K562 (cell line): ENCODE results near the gene GRAMD2A. TPM values are rescaled to one million over a fixed set of nuclear protein-coding genes. Genes with fewer than 3 reads are reported as not detected.

ENCODE experiments used
- CC2D1A ChIP-seq: fragments of 450-650 bp; IDR thresholded peaks from 2 replicates; pipeline ENCODE4 v1.6.1; 2017; ENCODE audit warnings: mild to moderate bottlenecking
- KDM1A ChIP-seq, 2 experiments: fragments of 450-650 bp; IDR thresholded peaks; 2 replicates each; pipeline ENCODE4 v1.6.1; 2016; ENCODE audit warnings: mild to moderate bottlenecking in 2 of 2
- KLF16 ChIP-seq: IDR thresholded peaks from 2 replicates; pipeline ENCODE4 v1.6.1; 2016; ENCODE audit warnings: antibody characterized with exemption
- RBM34 ChIP-seq: fragments of 200-400 bp; formaldehyde crosslinking; IDR thresholded peaks from 2 replicates; pipeline ENCODE4 v1.6.1; 2018; ENCODE audit warnings: low read length, borderline replicate concordance; ENCODE audit not compliant: insufficient read depth
- REST ChIP-seq, 2 experiments: fragments of 450-650 bp; formaldehyde crosslinking in 1 of 2; IDR thresholded peaks; 2 replicates each; pipeline versions ENCODE4 v1.4.0 to v1.6.1; 2014 to 2020; ENCODE audit warnings: mild to moderate bottlenecking in 2 of 2, borderline replicate concordance in 1 of 2, low read depth in 1 of 2
- SMC3 ChIP-seq: conservative IDR thresholded peaks from 2 replicates; pipeline ENCODE4 v1.6.1; 2011; ENCODE audit warnings: low read depth, low read length, improper control_type of control experiment; ENCODE audit not compliant: insufficient read depth
- SNRNP70 ChIP-seq: fragments of 200-400 bp; formaldehyde crosslinking; optimal IDR thresholded peaks from 2 replicates; pipeline ENCODE3; 2017; ENCODE audit warnings: low read depth, low read length
- TFAP4 ChIP-seq: sonication (generic); formaldehyde crosslinking; IDR thresholded peaks from 2 replicates; pipeline ENCODE4 v1.8.0; 2022; ENCODE audit warnings: missing genetic modification reagents, mild to moderate bottlenecking, moderate library complexity, borderline replicate concordance
- ZNF140 ChIP-seq: fragments of 250-450 bp; sonication (Bioruptor Pico); IDR thresholded peaks from 2 replicates; pipeline ENCODE4 v1.8.0; 2021; ENCODE audit warnings: moderate library complexity, mild to moderate bottlenecking, inconsistent platforms
- ZNF174 ChIP-seq: fragments of 250-450 bp; sonication (Bioruptor Pico); IDR thresholded peaks from 2 replicates; pipeline ENCODE4 v1.4.0; 2020; ENCODE audit warnings: mild to moderate bottlenecking
- ZNF511 ChIP-seq: sonication (generic); formaldehyde crosslinking; IDR thresholded peaks from 2 replicates; pipeline ENCODE4 v1.8.0; 2022; ENCODE audit warnings: mild to moderate bottlenecking, missing genetic modification reagents
- ZNF584 ChIP-seq: fragments of 200-800 bp; sonication (Bioruptor generic); IDR thresholded peaks from 2 replicates; pipeline ENCODE4 v1.6.1; 2016; ENCODE audit warnings: low read depth, mild to moderate bottlenecking, missing genetic modification characterization, missing compliant biosample characterization
- ZNF586 ChIP-seq: fragments of 450-650 bp; formaldehyde crosslinking; conservative IDR thresholded peaks from 2 replicates; pipeline ENCODE4 v1.4.0; 2020; ENCODE audit warnings: mild to moderate bottlenecking, moderate library complexity
- polyA plus RNA-seq, 8 experiments: library from polyadenylated mRNA; depleted of rRNA in 4 of 8; stranded (reverse) in 5 of 8; unstranded in 3 of 8; fragments of >200 nt; fragmentation: Nextera tagmentation in 2 of 8; fragmentation: Illumina TruSeq in 1 of 8; extraction: Ambion mirVana in 2 of 8; extraction: Trizol in 1 of 8; gene quantifications; 2 replicates each; pipeline versions ENCODE4 v1.2.1 to v1.2.3, GENCODE V29; 2011 to 2014; ENCODE audit warnings: inconsistent platforms in 1 of 8, missing spikeins in 1 of 8
- total RNA-seq, 7 experiments: library from RNA; depleted of rRNA in 6 of 7; stranded (reverse); fragments of >200 nt in 6 of 7; fragmentation: Illumina TruSeq in 2 of 7; extraction: Trizol in 2 of 7; gene quantifications; 2 replicates each; pipeline versions ENCODE4 v1.2.1 to v1.2.3, GENCODE V29; 2011 to 2021; ENCODE audit warnings: low replicate concordance in 1 of 7
- TF ChIP-seq, protein P1 (sequence below), 3 experiments: IDR thresholded peaks in 2 of 3; conservative IDR thresholded peaks in 1 of 3; 2 replicates each; pipeline ENCODE4 v1.5.1; 2011 to 2012; ENCODE audit warnings: low read length in 3 of 3, mild to moderate bottlenecking in 3 of 3, control low read depth in 2 of 3, improper control_type of control experiment in 1 of 3, inconsistent platforms in 1 of 3, low read depth in 1 of 3, mixed read lengths in 1 of 3, moderate library complexity in 1 of 3; ENCODE audit not compliant: insufficient read depth in 2 of 3

Gene GRAMD2A
- total and polyA plus RNA-seq, 9 of the 15 experiments (the other 6 are each of a cell fraction or from before 2014, with no cell fraction given): 0.08 to 0.22 TPM; not detected in 7

- TF ChIP-seq REST (IDR thresholded peaks at IDR 0.05; ENCODE audit: borderline replicate concordance) (peak; percentile 78), REST (CRISPR knock-in tag; IDR thresholded peaks at IDR 0.05; ENCODE audit: low read depth) (no peak), KLF16 (no peak), ZNF140 (CRISPR knock-in tag) (no peak), SMC3 (peak; percentile 84), ZNF174 (CRISPR knock-in tag) (no peak), KDM1A (IDR thresholded peaks at IDR 0.05) (no peak), ZNF584 (no peak), RBM34 (no peak), ZNF586 (CRISPR knock-in tag) (no peak), CC2D1A (peak; percentile 74), ZNF511 (CRISPR knock-in tag) (no peak), SNRNP70 (no peak), TFAP4 (CRISPR knock-in tag) (no peak)
- TF ChIP-seq, protein P1, sequence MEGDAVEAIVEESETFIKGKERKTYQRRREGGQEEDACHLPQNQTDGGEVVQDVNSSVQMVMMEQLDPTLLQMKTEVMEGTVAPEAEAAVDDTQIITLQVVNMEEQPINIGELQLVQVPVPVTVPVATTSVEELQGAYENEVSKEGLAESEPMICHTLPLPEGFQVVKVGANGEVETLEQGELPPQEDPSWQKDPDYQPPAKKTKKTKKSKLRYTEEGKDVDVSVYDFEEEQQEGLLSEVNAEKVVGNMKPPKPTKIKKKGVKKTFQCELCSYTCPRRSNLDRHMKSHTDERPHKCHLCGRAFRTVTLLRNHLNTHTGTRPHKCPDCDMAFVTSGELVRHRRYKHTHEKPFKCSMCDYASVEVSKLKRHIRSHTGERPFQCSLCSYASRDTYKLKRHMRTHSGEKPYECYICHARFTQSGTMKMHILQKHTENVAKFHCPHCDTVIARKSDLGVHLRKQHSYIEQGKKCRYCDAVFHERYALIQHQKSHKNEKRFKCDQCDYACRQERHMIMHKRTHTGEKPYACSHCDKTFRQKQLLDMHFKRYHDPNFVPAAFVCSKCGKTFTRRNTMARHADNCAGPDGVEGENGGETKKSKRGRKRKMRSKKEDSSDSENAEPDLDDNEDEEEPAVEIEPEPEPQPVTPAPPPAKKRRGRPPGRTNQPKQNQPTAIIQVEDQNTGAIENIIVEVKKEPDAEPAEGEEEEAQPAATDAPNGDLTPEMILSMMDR (IDR thresholded peaks at IDR 0.05 in 2 of 3, conservative IDR thresholded peaks at IDR 0.05 in 1 of 3; ENCODE audit: insufficient read depth in 2 of 3, low read depth in 1 of 3, low read length in 3 of 3): peak; percentile 85 to 96 (median 93)
These were observed 41.7 kb downstream of the GRAMD2A start (continued) for GRCh38 chr15:72155635-72156616.
